DLD1 (cell line): ENCODE data around the gene STT3B.

Experiments used
- in situ Hi-C: cut with HindIII; loops from 2 replicates; pipeline ENCODE4 v1.10.0; 2017; ENCODE audit warnings: low sequenced_read_pairs

The STT3B gene

GRCh38 chr3:31546725-31547124, 14.0 kb downstream of the STT3B start:
- in situ Hi-C loops: no loop called here

DNA sequence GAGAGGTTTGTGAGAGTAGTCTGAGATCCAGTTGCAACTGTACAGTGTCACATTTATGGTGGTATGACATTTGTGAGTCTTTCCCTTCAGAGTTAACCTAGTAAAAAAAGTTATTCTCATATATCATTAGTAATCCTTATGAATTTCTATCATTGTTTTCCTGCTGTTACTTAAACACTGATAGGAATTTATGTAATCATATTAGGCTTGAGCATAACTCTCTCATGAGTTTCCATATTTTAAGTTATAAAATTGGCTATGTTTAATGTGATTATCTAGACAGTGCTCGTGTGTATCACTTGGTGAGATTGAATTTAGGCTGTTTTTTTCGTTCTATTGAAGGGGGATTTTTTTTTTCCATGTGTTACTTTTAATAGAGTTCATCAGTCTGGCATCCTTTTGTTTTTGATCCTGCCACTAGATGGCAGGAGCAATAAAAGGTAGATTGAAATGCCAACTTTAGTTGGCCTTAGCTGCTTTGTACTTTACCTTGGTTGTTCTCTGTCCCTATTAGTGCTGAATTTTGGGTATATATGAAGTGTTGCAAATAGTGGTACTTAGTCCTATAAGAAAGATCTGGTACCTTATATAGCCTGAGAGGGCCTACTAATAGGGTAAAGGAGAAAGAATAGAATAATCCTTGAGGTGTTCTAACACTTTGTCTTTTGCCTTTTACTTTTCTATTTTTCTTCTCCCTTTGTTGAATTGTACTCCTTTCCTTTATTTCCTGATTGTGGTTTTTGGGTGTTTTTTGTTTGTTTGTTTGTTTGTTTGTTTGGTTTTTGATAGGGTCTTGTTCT, 17.9 kb downstream of the STT3B start:
- in situ Hi-C loops: no loop called here

- in situ Hi-C loops: no loop called here
Measured at GRCh38 chr3:31551646-31552045, 18.9 kb downstream of the STT3B start.

- in situ Hi-C loops: no loop called here
Measured at GRCh38 chr3:31552103-31552502, 19.4 kb downstream of the STT3B start.

DNA sequence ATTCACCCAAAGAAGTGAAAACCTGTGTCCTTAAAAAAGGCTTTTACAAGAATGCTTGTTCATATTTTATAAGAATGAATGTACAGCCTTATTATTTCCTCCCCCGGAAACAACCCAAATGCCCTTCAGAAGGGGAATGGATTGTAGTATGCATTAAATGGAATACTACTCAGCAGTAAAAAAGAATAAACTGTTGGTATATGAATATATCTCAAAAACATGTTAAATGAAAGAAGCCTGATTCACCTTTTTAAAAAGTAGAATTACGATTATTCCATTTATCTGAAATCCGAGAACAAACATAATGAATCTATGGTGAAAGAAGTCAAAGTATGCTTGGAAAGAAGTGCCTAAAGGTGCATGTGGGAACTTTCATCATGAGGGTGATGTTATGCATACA, 20.5 kb downstream of the STT3B start:
- in situ Hi-C loops: no loop called here

- in situ Hi-C loops: no loop called here
Measured at GRCh38 chr3:31555204-31555603, 22.5 kb downstream of the STT3B start.

DNA sequence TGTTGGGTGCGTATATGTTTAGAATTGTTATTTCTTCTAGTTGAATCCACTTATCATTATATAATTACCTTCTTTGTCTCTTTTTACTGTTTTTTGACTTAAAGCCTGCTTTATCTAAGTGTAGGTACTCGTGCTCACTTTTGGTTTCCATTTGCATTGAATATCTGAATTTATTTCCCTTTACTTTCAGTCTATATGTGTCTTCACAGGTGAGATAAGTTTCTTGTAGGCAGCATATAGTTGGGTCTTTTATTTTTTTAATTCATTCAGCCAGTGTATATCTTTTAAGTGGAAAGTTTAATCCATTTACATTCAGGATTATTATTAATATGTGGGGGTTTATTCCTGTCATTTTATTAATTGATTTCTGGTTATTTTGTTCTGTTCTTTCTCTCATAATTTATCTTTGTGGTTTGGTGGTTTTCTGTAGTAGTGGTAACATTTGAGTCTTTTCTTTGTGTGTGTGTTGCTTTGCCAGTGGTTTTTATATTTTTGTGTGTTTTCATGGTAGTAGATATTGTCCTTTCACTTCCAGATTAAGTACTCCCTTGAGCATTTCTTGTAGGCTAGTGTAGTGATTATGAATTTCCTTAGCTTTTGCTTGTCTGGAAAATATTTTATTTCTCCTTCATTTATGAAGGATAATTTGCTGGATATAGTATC, 27.3 kb downstream of the STT3B start:
- in situ Hi-C loops: no loop called here

GRCh38 chr3:31561891-31562290, 29.2 kb downstream of the STT3B start:
- in situ Hi-C loops: no loop called here

- in situ Hi-C loops: no loop called here
Measured at GRCh38 chr3:31562525-31562924, 29.8 kb downstream of the STT3B start.

DNA sequence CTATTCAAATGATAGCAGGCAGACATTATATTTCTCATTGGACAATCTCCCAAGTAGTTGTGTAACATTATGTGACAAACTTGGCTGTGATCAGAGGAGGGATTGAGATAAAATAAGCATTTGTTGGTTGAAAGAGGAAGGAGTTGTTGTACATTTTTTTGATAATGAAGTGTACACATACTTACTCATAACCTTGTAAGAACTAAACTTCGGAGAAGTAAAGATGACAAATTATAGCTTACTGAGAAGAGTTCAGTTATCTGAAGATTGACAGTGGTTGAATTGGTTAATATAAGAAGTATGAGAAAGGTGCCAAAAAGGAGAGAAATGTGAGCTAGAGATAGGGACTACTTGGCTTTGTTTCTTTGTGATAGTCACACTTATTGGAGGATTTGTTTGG, 32.6 kb downstream of the STT3B start:
- in situ Hi-C loops: no loop called here

GRCh38 chr3:31567036-31567435, 34.3 kb downstream of the STT3B start:
- in situ Hi-C loops: no loop called here

DNA sequence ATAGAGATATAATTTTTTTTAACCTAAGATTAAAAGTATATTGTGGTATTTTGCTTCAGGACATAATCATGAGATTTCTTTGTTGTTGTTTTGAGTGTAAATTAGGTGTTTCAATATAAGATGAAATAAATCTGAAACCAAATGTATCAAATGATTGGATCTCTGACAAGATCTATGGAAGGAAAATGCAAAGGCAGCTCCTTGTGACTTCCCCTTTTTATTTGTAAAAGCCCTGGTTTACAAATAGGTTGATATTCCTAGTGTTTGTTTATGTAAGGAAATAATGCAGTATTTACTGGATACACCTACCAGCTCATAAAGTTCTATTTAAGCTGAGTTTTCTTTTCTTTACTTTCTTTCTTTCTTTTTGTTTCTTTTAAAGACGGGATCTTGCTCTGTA, 35.9 kb downstream of the STT3B start:
- in situ Hi-C loops: no loop called here

DNA sequence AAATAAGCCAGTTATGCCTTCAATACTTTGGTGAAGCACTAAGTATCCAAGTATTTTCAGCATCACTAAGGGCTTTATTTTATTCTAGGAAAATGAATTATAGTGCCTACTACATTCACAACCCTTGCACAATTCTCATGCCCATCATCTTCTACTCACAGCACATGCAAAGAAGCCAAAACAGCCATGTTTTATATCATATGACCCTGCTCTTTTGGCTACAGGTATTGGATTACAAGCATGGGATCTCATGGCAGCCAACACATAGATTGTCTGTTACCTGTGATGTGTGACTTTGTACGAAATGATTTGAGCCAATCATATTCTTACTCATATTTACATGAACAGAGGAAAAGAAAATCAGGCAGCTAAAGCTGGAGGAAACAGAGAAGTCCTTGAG, 38.6 kb downstream of the STT3B start:
- in situ Hi-C loops: no loop called here

DNA sequence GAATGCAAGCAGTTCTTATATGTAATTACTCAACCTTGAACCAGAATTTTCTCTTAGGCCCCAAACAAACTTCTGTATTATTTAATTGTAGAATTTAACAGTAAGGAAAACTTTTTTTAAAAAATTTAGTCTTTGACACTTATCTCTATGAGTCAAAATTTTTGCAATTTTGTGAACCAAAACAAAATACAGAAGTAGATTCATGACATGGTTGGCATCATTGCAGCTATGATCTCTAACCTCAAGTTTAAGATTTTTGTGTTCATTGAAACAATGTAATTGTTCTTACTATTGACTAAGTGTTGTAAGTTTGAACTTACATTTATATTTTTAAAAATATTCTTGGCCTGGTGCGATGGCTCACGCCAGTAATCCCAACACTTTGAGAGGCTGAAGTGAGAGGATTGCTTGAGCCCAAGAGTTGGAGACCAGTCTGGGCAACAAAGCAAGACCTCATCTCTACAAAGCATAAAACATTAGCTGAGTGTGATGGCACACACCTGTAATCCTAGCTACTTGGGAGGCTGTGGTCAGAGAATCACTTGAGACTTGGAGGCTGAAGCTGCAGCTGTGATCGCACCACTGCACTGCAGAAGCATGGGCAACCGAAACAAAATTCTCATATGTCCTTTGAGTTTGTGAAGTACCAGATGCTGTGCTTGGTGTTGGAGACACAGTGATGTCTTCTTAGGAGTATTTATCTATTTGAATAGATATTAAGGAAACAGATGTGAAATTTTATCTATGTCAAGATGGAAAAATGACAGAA, 39.7 kb downstream of the STT3B start:
- in situ Hi-C loops: no loop called here

DNA sequence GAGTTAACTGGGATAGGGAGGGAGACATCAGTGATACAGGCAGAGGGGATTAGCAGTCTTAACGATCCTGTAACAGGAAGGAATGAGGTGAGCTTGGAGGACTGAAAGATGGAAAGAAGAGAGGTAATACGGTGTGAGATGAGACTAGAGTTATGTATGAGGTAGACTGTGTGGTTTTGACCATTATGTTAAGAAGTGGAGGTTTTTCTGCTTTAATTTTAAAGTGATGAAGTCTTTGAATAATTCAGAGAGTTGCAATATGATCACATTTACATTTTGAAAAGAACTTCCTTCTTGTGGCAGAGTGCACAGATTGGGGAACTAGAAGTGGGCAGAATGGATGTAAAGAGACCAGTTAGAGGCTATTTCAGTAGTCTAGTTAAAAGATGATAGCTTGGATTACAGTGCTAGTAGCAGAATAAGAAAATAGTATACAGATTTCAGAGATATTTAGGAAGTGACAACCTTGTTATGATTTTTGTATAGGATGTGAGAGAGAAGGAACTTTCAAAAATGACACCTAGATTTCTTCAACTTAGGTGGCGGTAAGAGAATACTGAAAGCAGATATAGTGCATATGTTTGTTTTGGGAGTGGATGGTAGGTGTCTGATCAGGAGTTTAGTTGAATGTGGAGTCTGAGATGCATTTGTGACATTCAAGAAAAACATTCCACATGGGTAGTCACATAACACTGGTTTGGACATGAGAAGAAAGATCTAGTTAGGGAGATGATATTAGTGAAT, 40.5 kb downstream of the STT3B start:
- in situ Hi-C loops: no loop called here

- in situ Hi-C loops: no loop called here
Measured at GRCh38 chr3:31575448-31575847, 42.7 kb downstream of the STT3B start.

GRCh38 chr3:31576521-31576920, 43.8 kb downstream of the STT3B start:
- in situ Hi-C loops: no loop called here

GRCh38 chr3:31577232-31577631, 44.5 kb downstream of the STT3B start:
- in situ Hi-C loops: no loop called here

DNA sequence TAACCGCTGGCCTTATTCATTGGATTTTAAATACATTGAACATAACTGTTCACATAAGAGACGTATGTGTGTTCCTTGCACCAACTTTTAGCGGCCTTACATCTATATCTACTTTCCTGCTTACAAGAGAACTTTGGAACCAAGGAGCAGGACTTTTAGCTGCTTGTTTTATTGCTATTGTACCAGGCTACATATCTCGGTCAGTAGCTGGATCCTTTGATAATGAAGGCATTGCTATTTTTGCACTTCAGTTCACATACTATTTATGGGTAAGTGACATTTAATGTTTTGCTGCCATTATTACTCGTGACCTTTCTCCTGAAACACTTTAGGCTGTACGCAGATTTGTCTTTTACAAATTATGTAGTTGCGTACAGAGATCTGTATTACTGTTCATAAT, 47.1 kb downstream of the STT3B start:
- in situ Hi-C loops: no loop called here

DNA sequence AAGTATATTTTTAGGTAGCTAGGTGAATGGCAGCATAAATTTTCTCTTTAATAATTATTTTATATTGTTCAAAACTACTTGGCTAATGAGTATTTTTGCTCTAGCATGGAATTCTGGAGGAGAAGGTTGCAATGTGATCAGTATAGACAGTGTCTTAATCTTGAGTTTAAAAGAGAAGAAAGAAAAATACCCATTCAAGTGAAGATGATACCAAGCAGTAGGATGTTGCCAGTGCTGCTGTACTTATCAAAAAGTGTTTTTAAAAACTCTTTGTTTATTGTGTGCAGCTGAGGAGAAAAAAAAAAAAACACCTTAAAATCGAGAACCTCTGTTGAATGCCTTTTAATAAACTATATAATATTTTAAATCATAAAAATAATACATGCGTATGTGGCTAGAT, 47.9 kb downstream of the STT3B start:
- in situ Hi-C loops: no loop called here

- in situ Hi-C loops: no loop called here
Measured at GRCh38 chr3:31581660-31582059, 48.9 kb downstream of the STT3B start.
